Left ventricle myocardium inferior (tissue), 1 donor: ENCODE measurements around the gene TNS3. TPM values are rescaled to one million over a fixed set of nuclear protein-coding genes. Genes with fewer than 3 reads are reported as not detected.

Experiments used
- DNase-seq: peaks from one replicate; pipeline ENCODE4 v3.0.0-alpha.2; 2020
- H3K27ac ChIP-seq: fragments of 200-600 bp; replicated peaks from 2 replicates; pipeline ENCODE4 v1.8.0; 2021
- H3K27me3 ChIP-seq: fragments of 200-600 bp; 2 replicates; pipeline ENCODE4 v1.8.0; 2021; ENCODE audit warnings: low read depth
- H3K36me3 ChIP-seq: fragments of 200-600 bp; 2 replicates; pipeline ENCODE4 v1.8.0; 2021
- H3K4me1 ChIP-seq: fragments of 200-600 bp; 2 replicates; pipeline ENCODE4 v1.8.0; 2021
- H3K4me3 ChIP-seq: fragments of 200-600 bp; 2 replicates; pipeline ENCODE4 v1.8.0; 2021; ENCODE audit warnings: mild to moderate bottlenecking, moderate library complexity
- H3K9me3 ChIP-seq: fragments of 200-600 bp; replicated peaks from 2 replicates; pipeline ENCODE4 v1.8.0; 2021
- CTCF ChIP-seq: fragments of 200-600 bp; IDR thresholded peaks from 2 replicates; pipeline ENCODE4 v1.8.0; 2021; ENCODE audit warnings: antibody characterized with exemption, mild to moderate bottlenecking, borderline replicate concordance
- intact Hi-C: fragments of 100-400 bp; cut with micrococcal nuclease; formaldehyde crosslinking; loops from one replicate; pipeline ENCODE4 v1.11.0; 2022
- total RNA-seq: library from RNA; stranded (reverse); fragmentation: NEBNext Ultra II Directional; extraction: Animal tissue kit (Norgen Biotek cat#: 25700); gene quantifications from one replicate; pipeline ENCODE4 v1.2.1, GENCODE V29; 2021
- donor health status: DM: no; HTN: yes; CAD: no; lungs with severe emphysema.

The TNS3 gene
- total RNA-seq, 1 donor from 2014 or later = 40.6 TPM

DNA sequence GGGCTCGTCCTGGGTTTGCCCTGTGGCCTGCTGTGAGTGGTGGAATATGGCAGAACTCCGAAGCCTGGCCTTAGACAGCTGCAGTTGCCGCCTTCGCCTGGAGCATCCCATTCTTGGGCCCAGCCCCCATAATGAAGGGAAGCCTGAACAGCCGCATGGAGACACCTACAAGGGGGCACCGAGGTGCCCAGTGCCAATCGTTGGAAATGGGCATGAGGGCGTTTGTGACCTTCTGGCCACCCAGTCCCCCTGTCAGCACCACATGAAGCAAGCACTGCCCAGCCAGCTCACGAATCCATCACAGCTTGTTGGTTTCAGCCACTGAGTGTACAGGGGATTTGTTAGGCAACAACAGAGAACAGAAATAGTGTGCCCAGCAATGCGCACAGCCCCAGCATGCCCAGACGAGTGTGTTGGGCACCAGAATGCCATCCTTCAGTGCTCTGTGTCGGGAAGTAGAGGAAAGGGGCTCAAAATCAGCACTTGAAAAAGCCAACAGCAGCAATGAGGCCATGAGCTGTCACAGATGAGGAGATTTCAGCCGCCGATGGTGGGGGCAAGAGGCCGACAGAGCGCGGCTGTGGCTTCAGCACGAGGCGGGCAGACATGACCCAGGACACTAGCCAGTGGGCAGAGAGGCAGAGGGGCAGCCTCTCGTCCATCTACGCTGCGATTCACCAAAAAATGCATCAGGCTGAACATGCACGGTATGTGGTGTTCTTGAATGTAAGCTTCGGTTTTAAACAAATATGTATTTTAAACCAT is 91.2 kb downstream of the TNS3 start:
- no peak overlapping the region for H3K4me3 ChIP-seq
- H3K27ac ChIP-seq = no peak overlapping the region
- no peak for DNase-seq
- no peaks in the 10 kb centered on the region for H3K27me3 ChIP-seq
- no peak for TF ChIP-seq CTCF
- no peaks in the 10 kb centered on the region for H3K9me3 ChIP-seq
- no peaks in the 10 kb centered on the region for H3K36me3 ChIP-seq
- intact Hi-C loops = no loop called here
- peaks cover 51% of the 10 kb centered on the region for H3K4me1 ChIP-seq

GRCh38 chr7:47489624-47490023 is 92.3 kb downstream of the TNS3 start:
- H3K27ac ChIP-seq = peak overlapping the region; percentile 62
- no peak for TF ChIP-seq CTCF
- H3K27me3 ChIP-seq = no peaks in the 10 kb centered on the region
- no peaks in the 10 kb centered on the region for H3K9me3 ChIP-seq
- DNase-seq = no peak
- intact Hi-C loops = no loop called here
- H3K36me3 ChIP-seq = no peaks in the 10 kb centered on the region
- peaks cover 51% of the 10 kb centered on the region for H3K4me1 ChIP-seq
- H3K4me3 ChIP-seq = no peak overlapping the region

- no peaks in the 10 kb centered on the region for H3K27me3 ChIP-seq
- DNase-seq = no peak
- no peak overlapping the region for H3K4me3 ChIP-seq
- H3K27ac ChIP-seq = peak overlapping the region; percentile 62
- H3K4me1 ChIP-seq = peaks cover 51% of the 10 kb centered on the region
- TF ChIP-seq CTCF = no peak
- intact Hi-C loops = no loop called here
- H3K36me3 ChIP-seq = no peaks in the 10 kb centered on the region
- H3K9me3 ChIP-seq = no peaks in the 10 kb centered on the region
These were observed 93.0 kb downstream of the TNS3 start for GRCh38 chr7:47488969-47489342.

DNA sequence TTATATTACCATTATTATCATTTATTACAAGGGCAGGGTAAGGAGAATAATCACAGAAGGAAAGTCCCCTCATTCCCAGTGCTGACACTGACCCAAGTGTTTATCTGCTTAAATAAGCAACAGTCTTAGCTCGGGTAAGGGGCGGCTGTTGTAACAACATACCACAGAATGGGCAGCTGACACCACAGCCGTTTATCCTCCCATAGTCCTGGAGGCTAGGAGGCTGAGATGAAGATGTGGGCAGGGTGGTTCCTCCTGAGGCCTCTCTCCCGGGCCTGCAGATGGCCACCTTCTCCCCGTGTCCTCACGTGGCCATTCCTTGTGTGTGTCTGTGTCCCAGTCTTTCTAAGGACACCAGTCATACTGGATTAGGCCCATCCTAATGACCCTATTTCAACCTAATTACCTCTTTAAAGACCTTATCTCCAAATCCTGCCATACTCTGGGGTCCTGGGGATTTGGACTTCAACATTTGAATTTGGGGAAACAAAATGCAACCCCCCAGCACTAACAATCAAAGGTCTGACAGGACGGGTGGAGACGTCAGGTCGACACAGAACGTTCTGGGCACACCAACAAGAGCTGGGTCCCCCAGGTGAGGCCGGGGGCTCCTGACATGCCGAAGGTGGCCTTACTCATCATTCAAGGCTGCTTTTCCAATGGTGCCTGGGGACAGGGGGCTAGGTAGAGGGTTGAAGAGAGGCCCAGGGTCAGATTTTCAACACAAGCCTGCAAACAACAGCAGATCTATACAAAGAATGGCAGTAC is 93.5 kb downstream of the TNS3 start:
- Histone ChIP-seq H3K4me3 (no peak overlapping the region), H3K9me3 (no peaks in the 10 kb centered on the region), H3K27ac (peak overlapping the region; percentile 62), H3K4me1 (peaks cover 53% of the 10 kb centered on the region), H3K27me3 (no peaks in the 10 kb centered on the region), H3K36me3 (no peaks in the 10 kb centered on the region)
- DNase-seq = no peak
- intact Hi-C loops = no loop called here
- no peak for TF ChIP-seq CTCF

GRCh38 chr7:47485640-47486435 is 96.1 kb downstream of the TNS3 start:
- intact Hi-C loops = no loop called here
- no peaks in the 10 kb centered on the region for H3K9me3 ChIP-seq
- no peaks in the 10 kb centered on the region for H3K36me3 ChIP-seq
- H3K27ac ChIP-seq = peak overlapping the region; percentile 87
- H3K4me1 ChIP-seq = peaks cover 77% of the 10 kb centered on the region
- DNase-seq = no peak
- H3K4me3 ChIP-seq = no peak overlapping the region
- no peaks in the 10 kb centered on the region for H3K27me3 ChIP-seq
- TF ChIP-seq CTCF = no peak
